Body of pancreas (tissue), 4 donors: Measurements from ENCODE around the gene MOG. TPM values are rescaled to one million over a fixed set of nuclear protein-coding genes. Genes with fewer than 3 reads are reported as not detected.
"Not testable (repeated sequence)": the region's sequence is repeated elsewhere in the genome, so short reads cannot be mapped to it uniquely, and the experiment has no call there.

ENCODE experiments used
- ATAC-seq: fragments of 150-250 bp; one replicate; pipeline ENCODE4 v1.9.1; 2016
- DNase-seq, 4 donors: peaks; one replicate each; pipeline ENCODE4 v3.0.0-alpha.2; 2019
- H3K27ac ChIP-seq, 4 donors: fragments of 200-600 bp; sonication (generic); 1 replicate in 3 of 4; 2 replicates in 1 of 4; pipeline versions ENCODE4 v1.5.1 to v1.6.1; 2016 to 2019; ENCODE audit warnings: mild to moderate bottlenecking in 1 of 4, mixed read lengths in 1 of 4, moderate library complexity in 1 of 4
- H3K27me3 ChIP-seq, 2 donors: fragments of 200-600 bp; sonication (generic); one replicate each; pipeline ENCODE4 v1.6.0; 2016; ENCODE audit warnings: mild to moderate bottlenecking in 1 of 2
- H3K36me3 ChIP-seq, 2 donors: fragments of 200-600 bp; sonication (generic); replicated peaks in 1 of 2; 2 replicates each; pipeline ENCODE4 v1.5.1; 2016; ENCODE audit warnings: low read depth in 2 of 2; ENCODE audit not compliant: insufficient read depth in 1 of 2
- H3K4me1 ChIP-seq: fragments of 200-600 bp; sonication (generic); one replicate; pipeline ENCODE4 v1.6.0; 2016
- H3K4me3 ChIP-seq, 2 donors: fragments of 200-600 bp; sonication (generic); 1 replicate in 1 of 2; 2 replicates in 1 of 2; pipeline ENCODE4 v1.5.1; 2016 to 2019
- H3K9me3 ChIP-seq, 3 donors: fragments of 200-600 bp; sonication (generic); 1 replicate in 2 of 3; 2 replicates in 1 of 3; pipeline ENCODE4 v1.5.1; 2016
- CTCF ChIP-seq, 7 experiments: fragments of 450-650 bp in 4 of 7; fragments of 200-600 bp in 3 of 7; sonication (generic) in 3 of 7; IDR thresholded peaks; one replicate each; pipeline ENCODE4 v1.5.1; 2016 to 2019; ENCODE audit warnings: antibody characterized with exemption in 7 of 7
- POLR2A ChIP-seq, 3 donors: fragments of 450-650 bp; IDR thresholded peaks; one replicate each; pipeline ENCODE4 v1.6.1; 2016; ENCODE audit warnings: antibody characterized with exemption in 3 of 3, mild to moderate bottlenecking in 2 of 3
- WGBS, 2 donors: methylation state at CpG; one replicate each; pipeline ENCODE4 v1.1.5; 2017; 5-methylcytosine and 5-hydroxymethylcytosine counted together
- intact Hi-C: fragments of 100-400 bp; cut with DNase I; formaldehyde crosslinking; loops from one replicate; pipeline ENCODE4 v1.15.1; 2023
- total RNA-seq, 2 donors: library from RNA; depleted of rRNA; stranded (reverse); fragments of >200 nt; gene quantifications; one replicate each; pipeline ENCODE4 v1.1.0, GENCODE V29; 2016

The MOG gene
- total RNA-seq, 2 donors from 2014 or later: not detected

- Histone ChIP-seq H3K36me3 (no peaks in the 10 kb centered on the region), H3K27ac (no peak overlapping the region), H3K4me3 (no peak overlapping the region), H3K27me3 (peaks cover 0 to 7% of the 10 kb centered on the region in 2 donors), H3K4me1 (no peaks in the 10 kb centered on the region), H3K9me3 (no peaks in the 10 kb centered on the region)
- TF ChIP-seq POLR2A (IDR thresholded peaks at IDR 0.05) (no peak), CTCF (IDR thresholded peaks at IDR 0.05) (no peak)
- no peak for ATAC-seq
- WGBS, 2 donors: 55 to 58% methylated on average over 6 of the region's 6 CpGs
- DNase-seq: no peak
- intact Hi-C loops: no loop called here
Measured at GRCh38 chr6:29655658-29656057, 1.2 kb upstream of the MOG start.

GRCh38 chr6:29656157-29656556, 735 bp upstream of the MOG start:
- H3K4me1 ChIP-seq: no peaks in the 10 kb centered on the region
- no peaks in the 10 kb centered on the region for H3K36me3 ChIP-seq
- H3K4me3 ChIP-seq: no peak overlapping the region
- TF ChIP-seq CTCF (IDR thresholded peaks at IDR 0.05) (no peak), POLR2A (IDR thresholded peaks at IDR 0.05) (no peak)
- intact Hi-C loops: no loop called here
- DNase-seq (no peak), ATAC-seq (no peak)
- H3K9me3 ChIP-seq: no peaks in the 10 kb centered on the region
- H3K27ac ChIP-seq: no peak overlapping the region
- WGBS, 2 donors: 22 to 49% methylated on average over 2 of the region's 2 CpGs
- H3K27me3 ChIP-seq: peaks cover 0 to 7% of the 10 kb centered on the region in 2 donors

GRCh38 chr6:29661071-29661470, 4.2 kb downstream of the MOG start:
- 56 to 62% methylated on average over 3 of the region's 3 CpGs for WGBS, 2 donors
- Histone ChIP-seq H3K9me3 (no peaks in the 10 kb centered on the region), H3K4me3 (no peak overlapping the region), H3K27ac (no peak overlapping the region), H3K36me3 (no peaks in the 10 kb centered on the region), H3K4me1 (no peaks in the 10 kb centered on the region), H3K27me3 (no peaks in the 10 kb centered on the region)
- DNase-seq (no peak), ATAC-seq (no peak)
- intact Hi-C loops: no loop called here
- TF ChIP-seq CTCF (IDR thresholded peaks at IDR 0.05) (no peak), POLR2A (IDR thresholded peaks at IDR 0.05) (no peak)

- ATAC-seq, H3K27me3 ChIP-seq, intact Hi-C loops, H3K4me1 ChIP-seq, H3K9me3 ChIP-seq, H3K36me3 ChIP-seq, H3K4me3 ChIP-seq, H3K27ac ChIP-seq, DNase-seq: not testable (repeated sequence)
- WGBS, 2 donors: 27 to 40% methylated on average over 14 of the region's 14 CpGs
Measured at GRCh38 chr6:29661502-29662141, 4.7 kb downstream of the MOG start.

GRCh38 chr6:29663300-29664042, 6.6 kb downstream of the MOG start:
- ATAC-seq (no peak), DNase-seq (no peak)
- Histone ChIP-seq H3K4me3 (no peak overlapping the region), H3K4me1 (no peaks in the 10 kb centered on the region), H3K27ac (no peak overlapping the region), H3K9me3 (no peaks in the 10 kb centered on the region), H3K36me3 (no peaks in the 10 kb centered on the region), H3K27me3 (no peaks in the 10 kb centered on the region)
- 15 to 24% methylated on average over 5 of the region's 5 CpGs for WGBS, 2 donors
- TF ChIP-seq POLR2A (IDR thresholded peaks at IDR 0.05) (no peak), CTCF (IDR thresholded peaks at IDR 0.05) (no peak)
- intact Hi-C loops: no loop called here
